Measurements from ENCODE around the gene MAP3K12.

DNA sequence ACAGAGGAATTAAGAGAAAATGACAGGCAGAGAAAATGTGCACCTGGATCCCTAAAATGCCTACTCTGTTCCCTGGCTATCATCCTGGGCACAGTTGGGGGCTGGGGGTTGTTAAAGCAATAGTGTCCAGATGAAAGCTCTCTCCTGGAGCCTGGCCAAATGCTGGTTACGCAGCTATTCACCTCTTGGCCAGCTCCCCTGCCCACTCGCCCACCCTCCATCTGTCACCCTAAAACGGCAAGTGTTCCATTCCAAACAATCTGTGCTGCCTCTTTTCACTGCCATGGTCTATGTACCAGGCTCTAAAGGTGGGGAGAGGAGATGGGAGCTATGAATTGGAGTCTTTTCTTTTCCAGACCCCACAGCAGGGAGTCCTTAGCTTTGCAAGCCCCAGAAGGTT, 32.8 kb upstream of the MAP3K12 start:
- TF ChIP-seq, protein P1, sequence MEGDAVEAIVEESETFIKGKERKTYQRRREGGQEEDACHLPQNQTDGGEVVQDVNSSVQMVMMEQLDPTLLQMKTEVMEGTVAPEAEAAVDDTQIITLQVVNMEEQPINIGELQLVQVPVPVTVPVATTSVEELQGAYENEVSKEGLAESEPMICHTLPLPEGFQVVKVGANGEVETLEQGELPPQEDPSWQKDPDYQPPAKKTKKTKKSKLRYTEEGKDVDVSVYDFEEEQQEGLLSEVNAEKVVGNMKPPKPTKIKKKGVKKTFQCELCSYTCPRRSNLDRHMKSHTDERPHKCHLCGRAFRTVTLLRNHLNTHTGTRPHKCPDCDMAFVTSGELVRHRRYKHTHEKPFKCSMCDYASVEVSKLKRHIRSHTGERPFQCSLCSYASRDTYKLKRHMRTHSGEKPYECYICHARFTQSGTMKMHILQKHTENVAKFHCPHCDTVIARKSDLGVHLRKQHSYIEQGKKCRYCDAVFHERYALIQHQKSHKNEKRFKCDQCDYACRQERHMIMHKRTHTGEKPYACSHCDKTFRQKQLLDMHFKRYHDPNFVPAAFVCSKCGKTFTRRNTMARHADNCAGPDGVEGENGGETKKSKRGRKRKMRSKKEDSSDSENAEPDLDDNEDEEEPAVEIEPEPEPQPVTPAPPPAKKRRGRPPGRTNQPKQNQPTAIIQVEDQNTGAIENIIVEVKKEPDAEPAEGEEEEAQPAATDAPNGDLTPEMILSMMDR (IDR thresholded peaks at IDR 0.05) = no peak
- TF ChIP-seq POLR2AphosphoS5 (IDR thresholded peaks at IDR 0.05) = no peak
